Cardiac fibroblast (primary cell): ENCODE data around the gene MYO9A.

Experiments used
- DNase-seq, 2 donors: peaks; one replicate each; pipeline versions ENCODE4 v3.0.0 to v3.0.0-alpha.2; 2010; ENCODE audit warnings: low read depth in 2 of 2
- H3K4me3 ChIP-seq, 2 donors: replicated peaks in 1 of 2; 1 replicate in 1 of 2; 2 replicates in 1 of 2; pipeline ENCODE4 v1.5.1; 2011; ENCODE audit warnings: low read depth in 2 of 2, low read length in 2 of 2, mild to moderate bottlenecking in 2 of 2, moderate library complexity in 1 of 2
- CTCF ChIP-seq: IDR thresholded peaks from one replicate; pipeline ENCODE4 v1.5.1; 2011; ENCODE audit warnings: low read depth, mild to moderate bottlenecking, low read length, inconsistent platforms

MYO9A gene

GRCh38 chr15:72118017-72118978 is at the start of gene MYO9A, which contains the start of gene SENP8:
MYO9A (minus strand) TSS chr15:72118150; CDS start chr15:72046563, 71,587 bp downstream.
SENP8 (plus strand) TSS chr15:72118403; CDS start chr15:72139624, 21,221 bp downstream.
- H3K4me3 ChIP-seq, result peak within 1 kb of the TSS; percentile 83 to 94
- DNase-seq, result peak; percentile 99
- TF ChIP-seq CTCF, result no peak

GRCh38 chr15:72167445-72167844 is 49.5 kb upstream of the MYO9A start:
- TF ChIP-seq CTCF, result no peak
- no peak overlapping the region for H3K4me3 ChIP-seq
- DNase-seq, result no peak

GRCh38 chr15:72166716-72167417 is 48.9 kb upstream of the MYO9A start:
- TF ChIP-seq CTCF, result no peak
- no peak overlapping the region for H3K4me3 ChIP-seq
- DNase-seq, result no peak

- no peak overlapping the region for H3K4me3 ChIP-seq
- DNase-seq, result no peak
- no peak for TF ChIP-seq CTCF
Observed at GRCh38 chr15:72163719-72164118, 45.8 kb upstream of the MYO9A start.

GRCh38 chr15:72162569-72162968 is 44.6 kb upstream of the MYO9A start:
- no peak for TF ChIP-seq CTCF
- no peak for DNase-seq

GRCh38 chr15:72161361-72162132 is 43.6 kb upstream of the MYO9A start:
- TF ChIP-seq CTCF, result no peak
- no peak overlapping the region for H3K4me3 ChIP-seq
- no peak for DNase-seq

More at GRCh38 chr15:72162569-72162968, 44.6 kb upstream of the MYO9A start:
- no peak overlapping the region for H3K4me3 ChIP-seq
